Cardiac fibroblast (primary cell): ENCODE data around the gene DHRSX.
A peak's percentile ranks its signal among the peaks of the same experiment; 100 is the strongest.
"Not testable (repeated sequence)": the region's sequence is repeated elsewhere in the genome, so short reads cannot be mapped to it uniquely, and the experiment has no call there.

Experiments used
- DNase-seq, 2 donors: peaks; one replicate each; pipeline versions ENCODE4 v3.0.0 to v3.0.0-alpha.2; 2010; ENCODE audit warnings: low read depth in 2 of 2
- H3K4me3 ChIP-seq, 2 donors: replicated peaks in 1 of 2; 1 replicate in 1 of 2; 2 replicates in 1 of 2; pipeline ENCODE4 v1.5.1; 2011; ENCODE audit warnings: low read depth in 2 of 2, low read length in 2 of 2, mild to moderate bottlenecking in 2 of 2, moderate library complexity in 1 of 2
- CTCF ChIP-seq: IDR thresholded peaks from one replicate; pipeline ENCODE4 v1.5.1; 2011; ENCODE audit warnings: low read depth, mild to moderate bottlenecking, low read length, inconsistent platforms

The DHRSX gene

GRCh38 chrX:2463973-2464676, 36.7 kb downstream of the DHRSX start:
- no peak overlapping the region for H3K4me3 ChIP-seq
- no peak for TF ChIP-seq CTCF
- peak in 1 of 2 donors; percentile 17 for DNase-seq

- H3K4me3 ChIP-seq = not testable (repeated sequence)
- DNase-seq = peak; percentile 49 to 62
Measured at GRCh38 chrX:2463481-2463880, 37.3 kb downstream of the DHRSX start.

GRCh38 chrX:2462780-2463179, 38.0 kb downstream of the DHRSX start:
- no peak for TF ChIP-seq CTCF
- no peak overlapping the region for H3K4me3 ChIP-seq
- no peak for DNase-seq

- no peak overlapping the region for H3K4me3 ChIP-seq
- peak in 1 of 2 donors; percentile 16 for DNase-seq
- no peak for TF ChIP-seq CTCF
Measured at GRCh38 chrX:2462074-2462473, 38.7 kb downstream of the DHRSX start.

GRCh38 chrX:2461711-2462016, 39.1 kb downstream of the DHRSX start:
- H3K4me3 ChIP-seq = no peak overlapping the region
- no peak for TF ChIP-seq CTCF
- DNase-seq = no peak

- H3K4me3 ChIP-seq, DNase-seq: not testable (repeated sequence)
Measured at GRCh38 chrX:2460821-2461710, 39.7 kb downstream of the DHRSX start.

GRCh38 chrX:2460048-2460447, 40.7 kb downstream of the DHRSX start:
- not testable (repeated sequence) for H3K4me3 ChIP-seq, DNase-seq

- H3K4me3 ChIP-seq = no peak overlapping the region
- TF ChIP-seq CTCF = no peak
- no peak for DNase-seq
Measured at GRCh38 chrX:2458309-2458708, 42.5 kb downstream of the DHRSX start.
